ENCODE measurements around the gene RPL23. TPM values are rescaled to one million over a fixed set of nuclear protein-coding genes. Genes with fewer than 3 reads are reported as not detected.

Gene RPL23
- total RNA-seq, 2 experiments from 2014 or later: 933 to 960 TPM

- H3K4me1 Mint-ChIP-seq: peaks cover 79% of the 10 kb centered on the region
- POLR2A ChIA-PET: interaction anchor here (1.5 to 5.1 kb wide), 3 partner anchors 12 to 317 kb away, joined by 5 to 39 read pairs (median 5); partner anchors contain the start of genes LASP1, RPL19 and RPL23
- peaks cover 78% of the 10 kb centered on the region for H3K36me3 Mint-ChIP-seq (ENCODE audit: low read depth)
Measured at GRCh38 chr17:38882870-38883269, 29.3 kb upstream of the RPL23 start.

DNA sequence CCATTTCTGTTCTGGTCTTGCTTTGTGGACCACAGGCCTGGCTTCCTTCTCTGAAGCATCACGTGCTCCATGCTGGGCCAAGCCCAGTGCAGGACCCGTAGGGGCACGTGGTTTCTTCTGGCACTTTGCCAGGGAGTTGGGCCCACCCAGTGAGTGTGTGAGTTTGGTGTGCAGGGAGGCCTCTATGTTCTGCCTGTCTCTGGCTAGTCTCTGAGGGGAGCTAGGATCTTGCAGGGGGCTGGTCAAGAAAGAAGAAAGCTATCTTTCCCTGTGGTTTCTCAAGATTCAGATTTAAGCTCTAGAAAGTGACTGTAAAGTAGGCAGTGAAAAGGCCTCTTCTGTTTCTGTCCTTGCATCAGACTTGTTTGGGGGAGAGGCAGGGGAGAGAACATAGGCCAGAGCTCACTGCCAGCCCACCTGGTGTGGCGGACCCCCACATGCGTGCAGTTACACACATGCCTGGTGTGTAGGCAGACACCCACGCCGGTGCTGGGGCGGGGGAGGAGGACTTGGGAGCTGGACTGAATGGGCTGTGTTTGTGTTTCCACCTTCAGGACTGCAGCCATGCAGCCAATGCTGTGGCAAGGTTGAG, 28.2 kb upstream of the RPL23 start:
- peak; percentile 31 for DNase-seq
- H3K36me3 Mint-ChIP-seq (ENCODE audit: low read depth): peaks cover 76% of the 10 kb centered on the region
- peak overlapping the region; percentile 71 for H3K27ac Mint-ChIP-seq

More at GRCh38 chr17:38882870-38883269, 29.3 kb upstream of the RPL23 start:
- DNase-seq: no peak
- no peak overlapping the region for H3K4me3 Mint-ChIP-seq
- H3K9me3 Mint-ChIP-seq: no peaks in the 10 kb centered on the region
- CTCF ChIA-PET: interaction anchor here (0.7 kb wide), 1 partner anchor 14 kb away, joined by 4 read pairs; no protein-coding TSS in a partner anchor
- H3K27me3 Mint-ChIP-seq: no peaks in the 10 kb centered on the region
- H3K27ac Mint-ChIP-seq: peak overlapping the region; percentile 71

DNA sequence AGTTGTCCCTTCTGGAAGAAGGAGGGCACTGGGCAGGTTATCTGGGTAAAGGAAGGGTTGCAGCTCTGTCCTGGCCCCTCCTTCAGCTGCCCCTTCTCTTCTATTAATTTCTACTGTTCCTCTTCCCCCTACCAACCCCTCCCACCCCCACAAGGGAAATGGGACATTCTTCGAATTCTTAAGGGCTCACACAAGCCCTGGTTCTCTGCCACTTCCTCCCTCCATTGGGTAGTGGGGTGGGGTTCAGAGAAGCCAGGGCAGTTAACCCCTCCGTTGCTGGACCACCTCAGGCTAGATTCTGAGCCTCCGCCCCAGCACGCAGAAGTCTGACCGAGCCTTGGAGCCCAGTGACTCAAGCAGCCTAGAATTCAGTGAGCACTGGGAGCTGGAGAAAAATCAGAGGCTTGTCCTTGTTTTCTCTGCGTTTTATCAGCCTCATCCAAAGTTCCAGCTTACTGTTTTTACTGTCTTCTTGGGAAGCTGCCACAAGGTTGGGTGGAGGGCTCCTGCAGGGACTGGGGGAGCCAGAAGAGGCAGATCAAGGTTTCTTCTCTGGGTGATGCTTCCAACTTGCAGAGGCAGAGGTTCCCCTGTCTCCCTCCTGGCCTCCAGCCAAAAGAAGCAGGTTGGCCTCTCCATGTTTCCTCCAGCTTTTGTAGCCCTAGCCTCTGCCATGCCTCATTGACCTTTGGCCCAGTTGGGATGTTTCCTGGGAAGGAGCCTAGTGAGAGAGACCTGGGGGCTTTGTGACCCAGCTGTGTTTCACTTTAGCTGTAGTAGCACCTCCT, 26.6 kb upstream of the RPL23 start:
- peaks cover 85% of the 10 kb centered on the region for H3K4me1 Mint-ChIP-seq
- peak overlapping the region; percentile 28 for H3K27ac Mint-ChIP-seq
- no peak overlapping the region for H3K4me3 Mint-ChIP-seq
- no peaks in the 10 kb centered on the region for H3K27me3 Mint-ChIP-seq
- POLR2A ChIA-PET: interaction anchor here (0.7 to 5.1 kb wide), 6 partner anchors 9 to 321 kb away, joined by 3 to 39 read pairs (median 4); partner anchors contain the start of genes LASP1 and RPL23
- DNase-seq: no peak
- H3K9me3 Mint-ChIP-seq: no peaks in the 10 kb centered on the region
- CTCF ChIA-PET: interaction anchor here (1.4 to 2.3 kb wide), 2 partner anchors 44 to 103 kb away, joined by 3 to 7 read pairs; no protein-coding TSS in a partner anchor
- peaks cover 65% of the 10 kb centered on the region for H3K36me3 Mint-ChIP-seq (ENCODE audit: low read depth)

More for the DNA sequence above, 28.2 kb upstream of the RPL23 start:
- Mint-ChIP-seq H3K9me3 (no peaks in the 10 kb centered on the region), H3K4me3 (no peak overlapping the region), H3K4me1 (peaks cover 88% of the 10 kb centered on the region), H3K27me3 (no peaks in the 10 kb centered on the region)
- POLR2A ChIA-PET: interaction anchor here (0.7 to 5.1 kb wide), 6 partner anchors 10 to 318 kb away, joined by 3 to 39 read pairs (median 5); partner anchors contain the start of genes LASP1, RPL19 and RPL23
- CTCF ChIA-PET: interaction anchor here (1.3 to 2.3 kb wide), 2 partner anchors 43 to 101 kb away, joined by 4 to 7 read pairs; no protein-coding TSS in a partner anchor

- Mint-ChIP-seq H3K4me1 (peaks cover 89% of the 10 kb centered on the region), H3K27me3 (no peaks in the 10 kb centered on the region), H3K4me3 (peak overlapping the region; percentile 24), H3K27ac (peak overlapping the region; percentile 70), H3K9me3 (no peaks in the 10 kb centered on the region), H3K36me3 (ENCODE audit: low read depth) (peaks cover 52% of the 10 kb centered on the region)
- DNase-seq: peak; percentile 41
- ChIA-PET CTCF (no interaction called here), POLR2A (interaction anchor here (0.8 to 1.6 kb wide), 4 partner anchors 8 to 24 kb away, joined by 3 to 11 read pairs (median 4); no protein-coding TSS in a partner anchor)
Measured at GRCh38 chr17:38877130-38877851, 23.8 kb upstream of the RPL23 start.

DNA sequence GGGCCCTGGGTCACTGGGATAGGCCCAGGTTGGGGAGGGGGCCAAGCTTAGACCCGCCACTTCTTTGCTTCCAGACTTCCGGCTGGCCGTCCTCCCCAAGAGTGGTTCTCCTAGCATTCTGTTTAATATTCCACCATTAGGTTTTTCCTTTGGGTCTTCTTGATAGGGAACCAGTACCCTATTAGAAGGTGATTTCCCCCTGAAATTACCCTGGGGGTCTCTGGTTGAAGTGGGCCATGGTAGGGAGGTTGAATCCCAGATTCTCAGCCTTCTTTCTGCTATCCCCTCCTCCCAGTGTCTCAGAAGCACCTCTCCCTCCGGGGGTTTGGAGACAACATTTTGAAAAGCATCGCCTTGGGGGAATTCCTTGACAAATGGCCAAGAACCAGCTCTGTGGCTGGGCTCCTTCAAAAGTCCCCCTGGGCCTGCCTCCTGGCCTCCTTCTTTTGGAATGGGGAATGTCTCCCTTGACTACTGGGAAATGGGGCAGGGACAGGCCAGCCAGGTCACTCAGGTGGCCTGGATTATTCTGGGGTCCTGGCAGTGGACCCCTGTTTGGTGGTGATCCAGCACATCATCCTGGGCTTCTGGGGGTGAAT, 22.1 kb upstream of the RPL23 start:
- ChIA-PET POLR2A (interaction anchor here (1.0 to 1.2 kb wide), 2 partner anchors 22 to 23 kb away, joined by 3 to 4 read pairs; partner anchors contain the start of gene RPL23), CTCF (interaction anchor here (0.5 kb wide), 1 partner anchor 65 kb away, joined by 3 read pairs; no protein-coding TSS in a partner anchor)
- H3K27me3 Mint-ChIP-seq: no peaks in the 10 kb centered on the region
- no peak overlapping the region for H3K4me3 Mint-ChIP-seq
- H3K4me1 Mint-ChIP-seq: peaks cover 83% of the 10 kb centered on the region
- peaks cover 47% of the 10 kb centered on the region for H3K36me3 Mint-ChIP-seq (ENCODE audit: low read depth)
- H3K27ac Mint-ChIP-seq: peak overlapping the region; percentile 38
- no peaks in the 10 kb centered on the region for H3K9me3 Mint-ChIP-seq
- DNase-seq: no peak

DNA sequence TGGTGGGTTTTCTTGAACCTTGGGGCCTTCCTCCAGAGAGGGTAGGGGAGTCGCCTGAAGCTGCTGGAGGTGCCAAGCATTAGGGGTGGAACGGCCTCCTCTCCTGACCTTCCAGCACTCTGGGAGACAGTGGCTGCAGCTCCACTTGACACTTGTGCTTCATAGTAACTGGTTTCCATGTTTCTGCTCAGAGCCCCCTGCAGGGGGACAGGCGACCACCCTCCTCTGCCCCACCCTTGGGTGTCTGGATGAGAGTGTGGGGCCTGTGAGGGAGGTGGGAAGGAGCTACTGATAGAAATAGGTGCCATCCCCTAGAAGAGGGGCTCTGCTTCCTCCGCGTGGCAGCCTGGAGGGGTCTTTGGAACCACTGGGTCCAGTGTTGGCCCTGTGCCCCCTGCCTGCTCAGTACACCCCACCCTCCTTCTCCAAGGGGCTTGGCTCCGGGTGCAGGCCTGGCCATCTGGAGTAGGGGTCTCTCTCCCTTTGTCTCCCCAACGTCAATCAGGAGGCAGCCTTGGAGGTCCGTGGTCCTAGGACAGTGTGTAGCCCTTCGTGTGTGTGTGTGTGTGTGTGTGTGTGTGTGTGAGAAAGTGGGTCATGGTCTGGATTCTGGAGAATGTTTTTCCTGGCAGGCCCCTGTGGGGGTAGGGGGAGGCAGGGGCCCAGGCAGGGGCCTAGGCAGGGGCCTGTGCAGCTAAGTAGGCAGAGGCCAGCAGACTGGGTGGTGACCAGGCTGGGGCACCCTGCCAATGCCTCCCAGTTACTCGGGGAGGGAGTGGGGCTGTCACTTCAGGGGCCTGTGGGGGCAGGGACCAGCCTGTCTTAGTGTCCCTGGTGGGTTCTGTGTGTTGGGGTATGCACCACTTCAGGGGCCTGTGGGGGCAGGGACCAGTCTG, 21.2 kb upstream of the RPL23 start:
- no peak for DNase-seq
- H3K4me1 Mint-ChIP-seq: peaks cover 75% of the 10 kb centered on the region
- ChIA-PET CTCF (no interaction called here), POLR2A (interaction anchor here (1.0 to 8.5 kb wide), 4 partner anchors 21 to 26 kb away, joined by 3 to 201 read pairs (median 74); partner anchors contain the start of gene RPL23)
- H3K9me3 Mint-ChIP-seq: no peaks in the 10 kb centered on the region
- H3K27ac Mint-ChIP-seq: peak overlapping the region; percentile 38
- H3K36me3 Mint-ChIP-seq (ENCODE audit: low read depth): peaks cover 41% of the 10 kb centered on the region
- H3K4me3 Mint-ChIP-seq: no peak overlapping the region
- H3K27me3 Mint-ChIP-seq: no peaks in the 10 kb centered on the region

GRCh38 chr17:38873640-38874380, 20.3 kb upstream of the RPL23 start:
- no peaks in the 10 kb centered on the region for H3K9me3 Mint-ChIP-seq
- ChIA-PET POLR2A (interaction anchor here (5.1 to 8.5 kb wide), 3 partner anchors 8 to 27 kb away, joined by 39 to 201 read pairs (median 144); partner anchors contain the start of gene RPL23), CTCF (interaction anchor here (0.8 kb wide), 1 partner anchor 20 kb away, joined by 3 read pairs; no protein-coding TSS in a partner anchor)
- H3K27ac Mint-ChIP-seq: peak overlapping the region; percentile 26
- DNase-seq: no peak
- peaks cover 72% of the 10 kb centered on the region for H3K4me1 Mint-ChIP-seq
- no peak overlapping the region for H3K4me3 Mint-ChIP-seq
- H3K27me3 Mint-ChIP-seq: no peaks in the 10 kb centered on the region
- H3K36me3 Mint-ChIP-seq (ENCODE audit: low read depth): peaks cover 36% of the 10 kb centered on the region

DNA sequence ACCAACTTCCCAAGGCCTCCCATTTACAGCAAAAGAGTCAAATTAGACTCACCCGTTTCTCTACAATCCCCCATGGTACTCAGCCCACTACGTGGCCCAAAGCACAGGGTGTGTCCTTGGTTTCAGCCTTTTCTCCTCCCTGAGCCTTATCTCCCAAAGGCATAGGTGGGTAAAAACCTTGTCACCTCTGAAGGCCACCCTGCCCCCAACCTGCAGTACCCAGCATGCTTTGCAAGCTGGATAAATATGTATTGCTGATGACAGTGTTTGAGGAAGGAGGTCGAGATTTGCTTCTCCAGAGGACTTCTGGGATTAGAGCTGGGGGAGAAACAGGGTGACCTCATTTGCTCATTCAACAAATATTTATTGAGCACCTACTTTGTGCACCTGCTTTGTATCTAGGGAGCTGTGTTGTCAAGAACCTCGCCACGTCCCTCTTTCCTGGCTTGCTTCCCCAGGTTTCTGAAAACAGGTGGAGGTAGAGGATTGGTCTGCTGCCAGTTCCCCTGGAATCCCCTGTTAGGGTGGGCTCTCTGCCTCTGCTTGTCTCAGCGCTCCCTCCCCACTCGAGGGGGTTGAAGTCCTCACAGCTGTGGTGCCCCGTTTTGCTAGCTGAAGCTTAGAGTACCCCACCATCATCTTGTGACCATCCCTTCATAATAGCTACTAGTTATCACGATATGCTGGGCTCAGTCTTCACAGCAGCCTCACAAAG, 19.3 kb upstream of the RPL23 start:
- H3K27me3 Mint-ChIP-seq: no peaks in the 10 kb centered on the region
- DNase-seq: no peak
- CTCF ChIA-PET: interaction anchor here (0.8 to 2.5 kb wide), 3 partner anchors 21 to 281 kb away, joined by 3 to 14 read pairs (median 12); no protein-coding TSS in a partner anchor

GRCh38 chr17:38872027-38872511, 18.5 kb upstream of the RPL23 start:
- POLR2A ChIA-PET: interaction anchor here (0.7 to 8.5 kb wide), 13 partner anchors 10 to 590 kb away, joined by 3 to 201 read pairs (median 9); partner anchors contain the start of genes LASP1NB, MLLT6, PIP4K2B and RPL19
- peaks cover 27% of the 10 kb centered on the region for H3K36me3 Mint-ChIP-seq (ENCODE audit: low read depth)
- CTCF ChIA-PET: interaction anchor here (0.6 to 5.6 kb wide), 6 partner anchors 12 to 282 kb away, joined by 4 to 56 read pairs (median 8); partner anchors contain the start of gene RPL23
- no peaks in the 10 kb centered on the region for H3K9me3 Mint-ChIP-seq
- no peak for DNase-seq
- H3K27ac Mint-ChIP-seq: peak overlapping the region; percentile 90
- H3K4me3 Mint-ChIP-seq: peak overlapping the region; percentile 98
- no peaks in the 10 kb centered on the region for H3K27me3 Mint-ChIP-seq
- peaks cover 70% of the 10 kb centered on the region for H3K4me1 Mint-ChIP-seq

More for the DNA sequence above, 19.3 kb upstream of the RPL23 start:
- peaks cover 26% of the 10 kb centered on the region for H3K36me3 Mint-ChIP-seq (ENCODE audit: low read depth)
- peaks cover 72% of the 10 kb centered on the region for H3K4me1 Mint-ChIP-seq
- H3K4me3 Mint-ChIP-seq: peak overlapping the region; percentile 98
- POLR2A ChIA-PET: interaction anchor here (1.0 to 8.5 kb wide), 6 partner anchors 9 to 52 kb away, joined by 4 to 201 read pairs (median 30); partner anchors contain the start of genes LASP1NB and RPL23
- no peaks in the 10 kb centered on the region for H3K9me3 Mint-ChIP-seq
- peak overlapping the region; percentile 90 for H3K27ac Mint-ChIP-seq
